GM19193 (cell line): ENCODE data around the gene ZNF414.

ENCODE experiments used
- POLR2A ChIP-seq: IDR thresholded peaks from 4 replicates; pipeline ENCODE4 v1.6.1; 2011; ENCODE audit not compliant: insufficient read depth, insufficient read length; ENCODE audit errors: extremely low read depth

The ZNF414 gene

DNA sequence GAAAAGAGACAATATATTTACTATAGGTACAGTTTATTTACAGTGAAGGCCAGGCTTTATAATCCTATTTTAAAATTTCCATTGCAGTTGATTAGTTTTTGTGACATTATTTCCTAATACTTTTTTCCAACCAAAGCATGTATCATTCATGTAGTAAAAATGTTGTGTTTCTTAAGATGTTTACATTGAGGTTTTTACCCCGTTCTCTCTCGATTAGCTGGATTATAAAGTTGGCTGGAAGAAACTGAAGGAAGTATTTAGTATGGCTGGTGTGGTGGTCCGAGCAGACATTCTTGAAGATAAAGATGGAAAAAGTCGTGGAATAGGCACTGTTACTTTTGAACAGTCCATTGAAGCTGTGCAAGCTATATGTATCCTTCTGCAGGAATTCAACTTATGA, 47.9 kb downstream of the ZNF414 start:
- TF ChIP-seq POLR2A: no peak

- no peak for TF ChIP-seq POLR2A
Observed at GRCh38 chr19:8463365-8463764, 50.6 kb downstream of the ZNF414 start.

- no peak for TF ChIP-seq POLR2A
Observed at GRCh38 chr19:8462571-8462970, 51.4 kb downstream of the ZNF414 start.

DNA sequence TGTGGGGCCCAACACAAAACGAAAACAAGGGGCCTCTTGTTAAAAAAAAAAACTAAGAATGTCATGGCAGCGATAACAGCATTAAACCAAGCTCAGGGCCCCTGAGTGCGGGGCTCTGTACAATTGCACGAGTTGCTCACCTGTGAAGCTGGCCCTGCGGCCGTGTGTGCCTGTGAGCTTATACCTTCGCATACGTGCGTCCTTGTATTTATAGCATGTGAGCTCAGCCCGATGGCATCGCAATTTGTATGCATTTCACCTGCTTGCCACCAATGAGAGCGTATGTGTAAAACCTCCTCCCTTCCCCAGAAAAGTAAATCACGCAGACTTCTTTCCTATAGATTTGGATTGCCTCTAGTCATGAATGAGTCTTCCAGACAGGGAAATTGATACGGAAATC, 52.1 kb downstream of the ZNF414 start:
- no peak for TF ChIP-seq POLR2A

DNA sequence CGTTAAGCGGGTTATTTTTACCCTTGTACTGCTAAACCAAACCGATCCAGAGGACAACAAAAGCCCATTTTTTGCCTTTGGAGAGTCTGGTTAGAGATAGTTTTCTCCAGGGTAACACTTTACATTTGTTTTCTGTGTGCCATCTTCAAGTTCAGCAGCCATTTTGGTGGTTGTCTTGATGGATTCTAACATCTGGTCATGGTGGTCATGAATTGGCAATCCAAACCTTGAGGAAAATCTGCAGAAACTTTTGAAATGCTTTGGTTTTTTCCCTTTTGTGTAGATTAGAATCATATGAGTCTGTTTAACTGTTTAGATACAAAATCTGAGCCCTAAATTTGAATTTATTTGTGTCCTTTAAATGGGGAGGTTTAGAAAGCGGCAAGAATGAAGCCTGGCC, 52.6 kb downstream of the ZNF414 start:
- no peak for TF ChIP-seq POLR2A

DNA sequence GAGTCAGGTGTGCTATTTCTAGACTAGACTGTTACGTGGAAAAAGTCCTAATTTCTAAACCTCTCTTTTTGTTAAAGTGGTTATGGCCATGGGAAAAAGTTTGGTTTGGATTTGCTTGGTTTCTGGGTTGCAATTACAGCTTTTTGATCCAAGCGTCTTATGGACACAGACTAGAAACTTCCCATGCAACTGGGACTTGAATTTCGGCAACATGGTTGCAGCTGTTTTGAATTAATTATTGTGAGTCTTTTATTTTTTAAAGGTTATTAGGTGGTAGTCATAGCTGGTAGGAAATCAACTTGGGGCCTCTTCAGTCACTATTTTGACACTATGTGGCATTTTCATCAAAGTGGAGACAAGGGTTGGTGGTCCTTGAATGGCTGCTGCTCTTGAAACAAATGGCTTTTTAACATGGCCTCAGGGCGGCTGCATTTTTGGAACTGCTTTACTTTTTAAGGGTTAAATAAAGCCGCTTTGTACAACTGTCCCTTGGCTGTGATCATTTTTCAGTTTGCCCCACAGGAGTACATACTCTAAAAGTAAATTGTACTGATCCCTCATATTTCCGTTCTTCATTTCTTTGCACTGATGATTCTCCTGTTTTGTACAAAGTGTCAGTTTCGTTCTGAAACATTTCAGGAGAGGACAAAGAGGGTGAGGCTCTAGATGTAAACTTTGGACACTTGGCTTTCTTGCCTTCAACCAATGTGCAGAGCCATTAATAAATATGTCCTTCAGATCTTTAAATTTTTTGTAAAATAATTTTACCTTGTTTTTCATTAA, 53.3 kb downstream of the ZNF414 start:
- no peak for TF ChIP-seq POLR2A
